ENCODE results near the gene PRM2. TPM values are rescaled to one million over a fixed set of nuclear protein-coding genes. Genes with fewer than 3 reads are reported as not detected.
"Not testable (repeated sequence)": the region's sequence is repeated elsewhere in the genome, so short reads cannot be mapped to it uniquely, and the experiment has no call there.

The PRM2 gene
- total RNA-seq, 1 donor from 2014 or later: not detected

DNA sequence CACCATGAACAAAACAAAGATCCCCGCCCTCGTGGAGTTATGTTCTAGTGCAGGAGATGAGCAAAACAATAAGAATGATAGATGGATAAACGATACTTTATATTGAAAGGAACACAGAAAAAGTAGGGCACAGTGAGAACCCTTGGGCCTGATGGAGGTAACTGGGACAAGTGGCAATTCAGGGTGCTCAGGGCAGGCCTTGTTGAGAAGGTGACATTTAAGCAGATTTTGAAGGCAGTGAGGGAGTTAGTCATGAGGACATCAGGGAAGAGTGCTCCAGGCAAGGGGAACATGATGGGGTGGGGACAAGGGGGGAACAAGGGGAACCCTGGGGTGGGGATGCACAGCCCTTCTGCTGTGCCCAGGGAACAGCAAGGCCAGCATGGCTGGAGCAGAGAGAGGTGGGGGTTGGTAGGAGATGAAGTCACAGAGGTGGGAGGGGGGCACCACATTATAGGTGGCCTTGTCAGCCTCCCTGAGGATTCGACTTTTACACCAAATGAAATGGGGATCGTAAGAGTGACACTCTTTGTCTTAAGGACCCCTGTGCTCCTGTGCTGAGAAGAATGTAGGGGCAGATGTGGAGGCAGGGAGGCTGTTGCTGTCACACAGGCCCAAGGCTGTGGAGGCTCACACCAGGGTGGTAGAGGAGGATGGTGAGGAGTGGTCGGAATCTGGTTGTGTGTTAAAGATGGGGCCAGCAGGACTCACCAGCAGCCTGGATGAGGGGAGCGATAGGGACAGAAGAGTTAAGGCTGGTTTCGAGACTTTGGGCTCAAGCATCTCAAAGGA, 14.0 kb upstream of the PRM2 start:
- H3K4me3 Mint-ChIP-seq (ENCODE audit: unreplicated experiment): no peak overlapping the region
- no peak overlapping the region for H3K27ac Mint-ChIP-seq (ENCODE audit: unreplicated experiment)
- no peaks in the 10 kb centered on the region for H3K36me3 Mint-ChIP-seq (ENCODE audit: unreplicated experiment)
- no peak for DNase-seq (ENCODE audit: extremely low spot score, unreplicated experiment)
- TF ChIP-seq, protein P1, sequence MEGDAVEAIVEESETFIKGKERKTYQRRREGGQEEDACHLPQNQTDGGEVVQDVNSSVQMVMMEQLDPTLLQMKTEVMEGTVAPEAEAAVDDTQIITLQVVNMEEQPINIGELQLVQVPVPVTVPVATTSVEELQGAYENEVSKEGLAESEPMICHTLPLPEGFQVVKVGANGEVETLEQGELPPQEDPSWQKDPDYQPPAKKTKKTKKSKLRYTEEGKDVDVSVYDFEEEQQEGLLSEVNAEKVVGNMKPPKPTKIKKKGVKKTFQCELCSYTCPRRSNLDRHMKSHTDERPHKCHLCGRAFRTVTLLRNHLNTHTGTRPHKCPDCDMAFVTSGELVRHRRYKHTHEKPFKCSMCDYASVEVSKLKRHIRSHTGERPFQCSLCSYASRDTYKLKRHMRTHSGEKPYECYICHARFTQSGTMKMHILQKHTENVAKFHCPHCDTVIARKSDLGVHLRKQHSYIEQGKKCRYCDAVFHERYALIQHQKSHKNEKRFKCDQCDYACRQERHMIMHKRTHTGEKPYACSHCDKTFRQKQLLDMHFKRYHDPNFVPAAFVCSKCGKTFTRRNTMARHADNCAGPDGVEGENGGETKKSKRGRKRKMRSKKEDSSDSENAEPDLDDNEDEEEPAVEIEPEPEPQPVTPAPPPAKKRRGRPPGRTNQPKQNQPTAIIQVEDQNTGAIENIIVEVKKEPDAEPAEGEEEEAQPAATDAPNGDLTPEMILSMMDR (IDR thresholded peaks at IDR 0.05): no peak
- no peaks in the 10 kb centered on the region for H3K9me3 Mint-ChIP-seq (ENCODE audit: unreplicated experiment)
- peaks cover 5% of the 10 kb centered on the region for H3K4me1 Mint-ChIP-seq (ENCODE audit: unreplicated experiment)
- H3K27me3 Mint-ChIP-seq (ENCODE audit: unreplicated experiment): peaks cover 36% of the 10 kb centered on the region

DNA sequence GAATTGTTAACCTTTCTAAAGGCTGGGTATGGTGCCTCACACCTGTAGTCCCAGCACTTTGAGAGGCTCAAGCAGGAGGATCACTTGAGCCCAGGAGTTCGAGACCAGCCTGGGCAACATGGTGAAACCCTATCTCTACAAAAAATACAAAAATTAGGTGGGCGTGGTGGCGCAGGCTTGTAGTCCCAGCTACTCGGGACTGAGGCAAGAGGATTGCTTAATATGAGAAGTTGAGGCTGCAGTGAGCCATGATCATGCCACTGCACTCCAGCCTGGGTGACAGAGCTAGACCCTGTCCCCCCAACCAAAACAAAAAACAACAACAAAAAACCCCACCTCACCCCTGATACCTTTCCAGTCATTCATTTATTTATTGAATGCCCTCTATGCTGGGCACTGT, 13.4 kb upstream of the PRM2 start:
- H3K27ac Mint-ChIP-seq (ENCODE audit: unreplicated experiment); H3K4me1 Mint-ChIP-seq (ENCODE audit: unreplicated experiment); H3K36me3 Mint-ChIP-seq (ENCODE audit: unreplicated experiment); DNase-seq (ENCODE audit: extremely low spot score, unreplicated experiment); H3K4me3 Mint-ChIP-seq (ENCODE audit: unreplicated experiment); H3K9me3 Mint-ChIP-seq (ENCODE audit: unreplicated experiment): not testable (repeated sequence)
- H3K27me3 Mint-ChIP-seq (ENCODE audit: unreplicated experiment): peaks cover 42% of the 10 kb centered on the region

DNA sequence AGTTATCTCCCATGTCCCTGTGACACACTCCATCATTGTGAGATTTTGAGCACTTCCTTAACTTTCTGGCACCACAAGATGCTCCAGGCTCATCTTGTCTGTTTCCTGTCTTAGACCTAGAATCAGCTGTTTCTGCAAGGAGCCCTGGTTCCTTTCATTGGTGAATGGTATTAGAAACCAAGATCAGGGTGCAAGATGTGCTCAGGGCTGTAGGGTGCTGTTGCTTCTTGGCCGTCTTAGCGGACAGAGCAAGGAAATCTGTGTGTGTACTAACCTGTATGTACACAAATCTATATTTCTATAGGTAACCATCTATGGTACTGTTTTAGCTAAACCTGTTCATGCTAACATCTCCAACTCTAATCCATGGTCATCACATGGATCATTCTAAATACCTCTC, 12.9 kb upstream of the PRM2 start:
- H3K4me3 Mint-ChIP-seq (ENCODE audit: unreplicated experiment): no peak overlapping the region
- H3K36me3 Mint-ChIP-seq (ENCODE audit: unreplicated experiment): no peaks in the 10 kb centered on the region
- no peak for DNase-seq (ENCODE audit: extremely low spot score, unreplicated experiment)
- peaks cover 43% of the 10 kb centered on the region for H3K27me3 Mint-ChIP-seq (ENCODE audit: unreplicated experiment)
- no peak overlapping the region for H3K27ac Mint-ChIP-seq (ENCODE audit: unreplicated experiment)
- H3K9me3 Mint-ChIP-seq (ENCODE audit: unreplicated experiment): no peaks in the 10 kb centered on the region
- TF ChIP-seq, protein P1 (IDR thresholded peaks at IDR 0.05): no peak
- H3K4me1 Mint-ChIP-seq (ENCODE audit: unreplicated experiment): peaks cover 5% of the 10 kb centered on the region

DNA sequence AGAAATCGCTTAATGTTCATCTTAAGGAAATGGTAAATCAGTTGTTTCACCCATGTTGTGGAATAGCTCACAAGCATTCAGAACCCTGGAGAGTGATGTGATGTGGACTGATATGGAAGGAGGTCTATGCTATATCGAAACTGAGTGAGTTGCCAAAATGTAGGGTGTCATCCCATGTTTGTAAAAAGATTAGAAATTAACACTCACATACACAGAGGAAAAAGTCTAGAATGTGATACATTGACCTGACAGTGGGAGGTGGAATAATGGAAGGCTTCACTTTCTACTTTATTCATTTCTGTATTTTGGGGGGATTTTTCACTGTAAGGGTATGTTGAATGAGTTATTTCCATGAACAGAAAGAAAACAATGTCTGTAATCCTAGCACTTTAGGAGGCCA, 9.6 kb upstream of the PRM2 start:
- DNase-seq (ENCODE audit: extremely low spot score, unreplicated experiment): no peak
- TF ChIP-seq, protein P1 (IDR thresholded peaks at IDR 0.05): no peak
- H3K27me3 Mint-ChIP-seq (ENCODE audit: unreplicated experiment): peaks cover 49% of the 10 kb centered on the region
- H3K9me3 Mint-ChIP-seq (ENCODE audit: unreplicated experiment): no peaks in the 10 kb centered on the region
- no peaks in the 10 kb centered on the region for H3K36me3 Mint-ChIP-seq (ENCODE audit: unreplicated experiment)
- H3K4me3 Mint-ChIP-seq (ENCODE audit: unreplicated experiment): no peak overlapping the region
- H3K4me1 Mint-ChIP-seq (ENCODE audit: unreplicated experiment): no peaks in the 10 kb centered on the region
- H3K27ac Mint-ChIP-seq (ENCODE audit: unreplicated experiment): no peak overlapping the region

DNA sequence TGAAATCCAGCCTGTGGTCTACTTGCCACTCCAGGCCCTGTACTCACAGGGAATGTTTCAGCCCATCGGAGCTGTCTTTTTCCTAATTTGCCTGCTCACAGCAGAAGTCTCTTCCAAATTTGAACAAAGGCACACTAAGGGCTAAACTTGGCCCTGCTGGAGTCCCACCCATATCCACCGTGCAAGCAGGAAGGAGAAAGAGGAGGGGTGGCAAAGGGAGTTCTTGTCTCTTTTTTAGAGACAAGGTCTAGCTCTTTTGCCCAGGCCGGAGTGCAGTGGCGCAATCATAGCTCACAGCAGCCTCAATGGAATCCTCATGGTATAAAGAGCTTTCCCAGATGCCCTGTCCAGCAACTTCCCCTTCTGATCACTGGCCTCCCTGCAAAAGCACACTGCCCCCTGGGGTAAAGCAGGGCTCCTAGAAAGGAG, 7.6 kb upstream of the PRM2 start:
- no peaks in the 10 kb centered on the region for H3K9me3 Mint-ChIP-seq (ENCODE audit: unreplicated experiment)

More for the DNA sequence above, 7.6 kb upstream of the PRM2 start:
- no peak for DNase-seq (ENCODE audit: extremely low spot score, unreplicated experiment)
- TF ChIP-seq, protein P1 (IDR thresholded peaks at IDR 0.05): no peak
- no peaks in the 10 kb centered on the region for H3K4me1 Mint-ChIP-seq (ENCODE audit: unreplicated experiment)
- no peak overlapping the region for H3K27ac Mint-ChIP-seq (ENCODE audit: unreplicated experiment)
- H3K4me3 Mint-ChIP-seq (ENCODE audit: unreplicated experiment): no peak overlapping the region
- H3K27me3 Mint-ChIP-seq (ENCODE audit: unreplicated experiment): peaks cover 48% of the 10 kb centered on the region
- no peaks in the 10 kb centered on the region for H3K36me3 Mint-ChIP-seq (ENCODE audit: unreplicated experiment)

Measured in osteocyte (in vitro differentiated cells).